GM18907 (cell line): ENCODE measurements around the gene KCNT2.
"Not testable (repeated sequence)": the region's sequence is repeated elsewhere in the genome, so short reads cannot be mapped to it uniquely, and the experiment has no call there.

Experiments used
- ATAC-seq: cut with Tn5 transposase; IDR thresholded peaks from one replicate; pipeline ENCODE4 v1.9.1; 2021; ENCODE audit warnings: mild to moderate bottlenecking, moderate library complexity; ENCODE audit not compliant: unreplicated experiment

The KCNT2 gene

DNA sequence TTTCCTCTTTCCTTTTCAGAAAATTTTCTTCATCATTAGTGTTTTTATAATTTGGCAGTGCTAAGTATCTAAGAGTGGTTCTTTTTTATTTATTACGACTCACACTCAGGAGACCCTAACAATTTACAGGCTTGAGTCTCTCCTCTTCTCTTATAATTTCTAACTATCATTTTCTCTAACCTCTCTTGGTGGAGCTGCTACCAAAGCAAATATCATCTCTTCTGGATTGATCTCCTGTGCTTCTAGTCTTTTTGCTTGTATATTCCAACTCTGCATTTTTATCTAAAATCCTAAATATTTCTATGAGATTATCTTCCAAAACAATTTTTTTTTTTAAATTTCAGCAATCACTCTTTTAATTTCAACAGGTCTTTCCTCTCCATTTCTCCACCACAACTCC lies 250.3 kb downstream of the KCNT2 start:
- no peak for ATAC-seq

DNA sequence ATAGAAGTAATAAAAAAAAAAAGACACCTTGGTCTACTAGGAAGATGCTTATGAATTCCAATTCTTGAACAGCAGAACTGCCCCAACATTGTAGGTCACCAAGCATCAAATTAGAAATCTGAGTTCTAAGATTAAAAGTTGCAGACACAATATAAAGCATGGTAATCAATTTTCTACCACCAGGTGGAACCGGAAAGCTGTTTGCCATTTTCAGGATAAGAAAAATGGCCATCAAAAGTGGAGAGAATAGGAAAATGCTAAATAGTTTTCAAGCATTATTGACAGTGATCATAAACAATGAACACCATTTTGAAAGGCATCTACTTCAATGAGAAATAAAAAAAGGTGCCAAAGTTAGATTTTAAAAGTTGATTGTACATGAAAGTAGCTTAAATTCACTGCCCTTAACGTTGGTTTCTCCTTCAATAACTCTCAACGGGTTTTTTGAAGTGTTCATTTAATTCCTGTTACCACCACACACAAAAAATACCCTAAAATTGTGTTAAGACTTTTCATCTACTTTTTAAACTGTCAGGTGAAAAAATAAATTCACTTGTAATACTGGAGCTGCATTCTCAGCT lies 252.9 kb downstream of the KCNT2 start:
- ATAC-seq, result peak; percentile 51

DNA sequence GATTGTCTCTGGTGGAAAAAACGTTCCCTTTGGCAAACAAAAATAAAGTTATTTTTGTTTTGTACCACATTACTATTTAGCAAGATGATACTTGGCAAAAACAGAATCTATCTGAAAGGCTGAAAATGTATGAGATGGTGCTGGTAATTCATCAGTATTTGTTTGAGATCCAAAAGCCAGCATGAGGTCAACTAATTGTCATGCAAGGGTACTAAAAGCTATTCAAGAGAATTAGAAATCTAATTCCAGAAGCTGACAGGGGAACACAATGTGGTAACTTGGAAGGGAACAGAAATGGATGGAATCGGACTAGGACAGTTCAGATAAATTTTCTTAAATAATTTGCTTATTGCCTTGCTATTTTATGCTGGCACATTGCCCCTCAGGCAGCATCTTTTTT lies 263.8 kb downstream of the KCNT2 start:
- ATAC-seq, result no peak

DNA sequence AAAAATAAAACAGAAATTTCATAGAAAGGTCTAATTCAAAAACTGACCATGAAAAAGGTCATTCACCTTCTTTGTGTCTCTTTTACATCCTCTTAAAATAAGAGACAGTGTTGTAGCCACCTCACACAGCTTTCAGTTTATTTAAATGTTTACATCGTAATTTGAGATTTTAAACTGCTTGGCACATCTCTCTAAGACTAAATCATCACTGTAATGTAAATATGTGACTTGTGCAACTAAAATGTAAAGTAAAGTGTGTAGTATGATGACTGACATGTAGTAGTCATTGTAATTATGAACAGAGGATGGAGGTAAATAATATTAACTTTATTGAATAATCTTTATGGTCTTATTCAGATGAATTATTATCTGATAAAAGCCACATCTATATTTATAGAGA lies 283.9 kb downstream of the KCNT2 start:
- ATAC-seq, result no peak

DNA sequence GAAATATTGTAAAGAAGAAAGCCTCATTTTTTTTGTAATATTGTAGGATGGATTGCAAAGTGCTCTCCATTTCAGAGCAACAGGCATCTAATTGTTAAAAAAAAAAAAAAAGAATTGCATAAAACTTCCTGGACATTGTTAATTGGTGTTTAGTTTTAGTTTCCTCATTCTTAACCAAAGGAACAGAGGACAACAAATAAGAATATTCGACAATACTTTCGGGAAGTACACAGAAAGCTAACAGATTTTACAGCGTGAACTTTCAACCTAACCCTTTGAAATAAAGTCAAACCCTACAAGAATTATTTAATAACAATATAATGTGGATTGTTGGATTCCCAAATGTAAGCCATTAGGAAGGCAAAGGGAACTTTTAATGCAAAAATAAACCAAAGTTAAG lies 284.4 kb downstream of the KCNT2 start:
- ATAC-seq, result no peak

DNA sequence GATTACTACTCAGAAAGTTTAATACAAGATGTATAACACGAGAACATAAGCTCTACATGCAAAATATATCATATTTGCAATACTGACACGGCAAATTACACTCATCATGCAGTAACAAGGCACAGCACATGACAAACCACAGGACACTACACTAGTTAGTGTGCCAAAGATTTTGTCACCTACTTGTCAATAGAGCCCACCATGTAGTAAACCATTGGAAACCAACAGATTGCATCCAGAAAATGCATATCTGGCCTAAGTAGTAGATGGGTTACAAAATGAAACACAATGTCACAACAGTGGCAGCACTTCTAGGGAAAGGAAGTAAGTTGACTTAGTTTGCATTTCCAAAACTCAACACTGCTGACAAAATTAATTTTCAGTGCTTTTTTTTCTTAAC lies 288.9 kb downstream of the KCNT2 start:
- no peak for ATAC-seq

DNA sequence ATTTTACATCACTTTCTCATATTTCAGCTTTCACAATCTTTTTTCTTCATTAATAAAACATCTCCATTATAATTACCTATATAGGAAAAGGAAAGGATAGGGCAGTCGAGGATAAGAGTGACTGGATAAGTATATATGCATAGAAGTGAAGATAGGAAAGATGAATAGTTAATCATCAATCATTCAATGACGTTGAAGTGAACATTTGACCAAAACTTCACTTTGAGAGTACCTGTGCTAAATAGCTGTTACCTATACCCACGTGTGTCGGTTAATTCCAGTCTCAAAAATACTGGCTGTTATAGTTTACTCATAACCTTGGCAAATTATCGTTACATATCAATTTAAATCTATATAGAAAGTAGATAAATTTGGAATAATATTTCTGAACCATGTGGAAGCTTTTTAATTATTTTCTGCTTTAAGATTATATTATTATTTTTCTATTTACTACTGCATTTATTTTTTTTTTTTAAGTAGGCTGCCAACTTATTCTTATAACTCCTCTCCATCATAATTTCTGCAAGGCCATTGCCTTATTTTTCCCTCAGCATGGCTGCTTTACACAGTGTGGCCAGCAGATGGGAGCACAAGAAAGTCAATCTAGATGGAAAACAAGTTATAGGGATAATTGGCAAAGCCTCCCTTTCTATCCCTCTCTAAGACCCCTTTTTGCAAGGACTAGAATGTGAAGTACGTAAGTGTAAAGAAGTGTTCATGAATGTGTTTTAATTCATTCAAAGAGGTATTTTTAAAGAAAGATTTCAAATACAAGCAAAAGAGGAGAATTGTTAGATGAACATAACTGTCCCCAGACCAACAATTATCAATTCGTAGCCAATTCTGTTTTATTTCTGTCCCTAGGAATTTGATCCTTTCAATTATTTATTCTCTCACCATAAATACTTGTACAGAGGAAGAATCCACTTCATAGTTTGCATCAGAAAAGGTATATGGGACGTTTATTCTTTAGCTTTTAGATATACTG lies 290.4 kb downstream of the KCNT2 start:
- ATAC-seq, result peak; percentile 60

DNA sequence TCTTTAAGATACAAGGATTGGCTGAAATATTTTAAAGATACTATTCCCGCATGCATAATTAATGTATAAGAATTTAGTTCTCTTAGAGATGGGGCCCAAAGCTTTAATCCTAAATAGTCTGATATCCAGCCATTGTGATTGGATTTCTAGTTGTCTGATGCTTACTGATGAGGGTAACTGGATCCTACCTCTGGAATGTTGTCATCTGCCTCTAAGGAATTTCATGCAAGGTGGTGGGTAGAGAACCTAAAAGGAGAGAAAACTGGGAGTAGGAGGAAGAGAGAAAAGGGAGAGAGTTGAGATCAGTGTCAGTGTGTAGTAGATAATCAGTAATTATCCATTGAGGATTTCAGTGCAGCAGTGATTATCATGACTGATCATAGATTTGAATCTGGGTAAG lies 295.5 kb downstream of the KCNT2 start:
- no peak for ATAC-seq

DNA sequence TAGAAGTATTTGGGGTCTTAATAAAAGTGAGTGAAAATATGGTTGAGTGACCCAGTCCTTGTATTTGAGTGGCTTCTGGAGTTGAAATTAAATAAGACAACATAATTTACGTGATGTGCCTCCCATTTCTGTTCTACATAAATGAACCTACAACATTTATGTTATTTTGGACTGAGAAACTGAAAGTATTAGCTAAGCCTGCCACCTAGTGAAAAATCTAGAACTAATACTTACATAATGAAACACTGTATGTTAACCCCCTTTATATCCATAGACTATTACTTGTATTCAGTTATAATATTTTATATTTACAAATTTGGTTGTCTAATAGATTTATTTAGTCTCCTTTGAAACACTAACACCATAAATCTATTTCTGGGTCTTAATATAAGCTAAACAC lies 298.9 kb downstream of the KCNT2 start:
- peak; percentile 57 for ATAC-seq

DNA sequence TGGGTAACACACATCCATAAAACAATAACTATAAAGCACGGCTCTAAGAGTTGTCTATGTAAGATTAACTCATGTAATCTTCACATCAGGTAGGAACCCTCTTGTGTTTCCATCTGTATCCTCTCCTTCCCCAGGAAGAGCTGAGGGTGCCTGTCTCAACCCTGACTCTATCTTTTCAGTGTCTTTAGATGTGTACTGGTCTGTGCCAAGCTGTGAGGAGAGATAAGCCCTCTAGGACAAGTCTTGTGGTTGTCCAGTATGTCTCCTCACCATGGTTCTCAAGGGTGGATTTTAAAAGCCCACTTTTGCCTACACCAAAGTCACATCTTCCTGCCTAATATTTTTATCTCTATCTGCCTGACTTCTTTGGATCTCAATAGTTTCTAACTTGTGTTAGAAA lies 300.1 kb downstream of the KCNT2 start:
- ATAC-seq, result no peak

DNA sequence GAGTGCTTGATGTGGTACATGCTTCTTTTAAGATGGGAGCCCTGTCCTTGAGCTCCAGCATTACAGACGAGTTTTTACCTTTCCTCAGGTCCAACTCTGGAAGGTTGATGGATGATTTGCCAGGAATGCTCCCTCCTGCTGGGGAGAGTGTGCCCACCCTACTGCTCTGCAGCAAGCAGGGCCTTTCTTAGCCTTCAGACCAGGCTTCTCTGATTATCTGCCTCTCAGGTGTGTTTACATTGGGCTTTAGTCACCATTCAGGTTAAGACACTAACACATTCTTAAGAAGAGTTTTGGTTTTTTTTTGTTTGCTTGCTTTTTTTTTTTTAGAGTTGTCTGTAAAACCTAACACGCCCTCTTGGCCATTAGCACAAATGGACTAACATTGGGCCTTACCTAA lies 301.8 kb downstream of the KCNT2 start:
- ATAC-seq, result no peak

DNA sequence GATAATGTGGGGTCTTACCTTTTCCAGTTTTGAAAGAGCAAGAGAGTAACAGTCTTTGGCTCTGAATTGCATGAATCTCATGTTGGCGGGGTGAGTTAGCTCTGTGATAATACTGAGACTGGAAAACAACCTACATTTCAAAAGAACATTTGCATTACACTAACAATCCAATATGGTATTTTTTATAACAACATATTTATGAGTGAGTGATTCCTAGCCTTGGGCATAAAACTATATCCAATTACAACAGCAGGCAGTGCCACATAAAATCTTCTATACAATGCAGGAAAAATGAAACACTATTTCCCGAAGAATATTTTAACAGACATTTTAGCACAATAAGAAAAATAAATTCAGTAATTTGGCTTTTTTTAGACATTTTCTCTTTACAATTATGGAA lies 303.0 kb downstream of the KCNT2 start:
- no peak for ATAC-seq

DNA sequence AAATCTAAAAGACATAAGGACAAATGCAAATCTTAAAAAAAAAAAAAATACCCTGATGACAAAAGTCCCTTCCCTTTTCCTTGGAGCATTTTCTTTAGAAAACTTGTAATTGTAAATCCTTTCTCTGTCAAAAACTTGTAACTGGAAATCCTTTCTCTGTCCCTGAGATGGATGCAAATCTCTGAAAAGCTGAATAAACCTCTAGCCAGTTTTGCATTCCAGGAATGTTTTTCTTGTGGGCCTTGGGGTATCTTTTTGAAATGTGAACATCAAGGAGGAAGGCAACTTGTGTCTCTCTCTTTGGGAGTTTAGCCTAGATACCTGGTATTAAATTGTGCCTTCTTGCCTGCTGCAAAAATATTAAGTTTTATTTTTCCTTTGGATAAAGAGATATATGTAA lies 305.3 kb downstream of the KCNT2 start:
- ATAC-seq, result no peak

DNA sequence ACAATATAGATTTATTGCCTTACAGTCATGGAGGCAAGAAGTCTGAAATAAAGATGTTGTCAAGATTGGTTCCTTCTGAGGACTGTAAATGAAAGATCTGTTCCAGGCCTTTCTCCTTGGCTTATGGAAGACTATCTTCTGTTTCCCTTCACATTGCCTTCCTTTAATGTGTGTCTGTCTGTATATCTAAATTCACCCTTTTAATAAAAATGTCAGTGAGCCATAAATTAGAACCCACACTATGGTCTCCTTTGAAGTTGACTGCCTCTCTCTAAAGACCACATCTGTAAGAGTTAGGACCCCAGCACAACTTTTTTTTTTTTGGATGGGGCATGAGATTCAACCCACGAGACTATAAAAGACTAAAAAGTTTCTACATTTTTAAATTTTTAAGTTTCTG lies 305.8 kb downstream of the KCNT2 start:
- no peak for ATAC-seq

DNA sequence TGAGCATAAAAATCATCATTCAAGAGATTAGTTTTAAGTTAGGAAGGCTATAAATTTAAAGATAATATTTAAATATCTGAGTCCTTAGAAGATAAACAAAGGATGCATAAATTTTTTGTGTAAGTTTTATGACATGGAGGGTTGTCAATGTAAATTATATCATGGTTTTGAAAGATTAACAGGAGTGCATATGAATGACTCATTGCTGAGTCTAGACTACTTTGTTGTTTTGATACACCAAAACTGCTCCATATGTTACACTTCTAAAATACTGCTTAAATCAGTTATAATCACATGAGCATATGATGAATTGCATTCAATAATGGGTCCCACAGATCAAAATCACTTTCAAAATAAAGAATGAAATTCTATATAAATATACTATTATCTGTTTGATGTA lies 312.5 kb downstream of the KCNT2 start:
- ATAC-seq, result no peak

DNA sequence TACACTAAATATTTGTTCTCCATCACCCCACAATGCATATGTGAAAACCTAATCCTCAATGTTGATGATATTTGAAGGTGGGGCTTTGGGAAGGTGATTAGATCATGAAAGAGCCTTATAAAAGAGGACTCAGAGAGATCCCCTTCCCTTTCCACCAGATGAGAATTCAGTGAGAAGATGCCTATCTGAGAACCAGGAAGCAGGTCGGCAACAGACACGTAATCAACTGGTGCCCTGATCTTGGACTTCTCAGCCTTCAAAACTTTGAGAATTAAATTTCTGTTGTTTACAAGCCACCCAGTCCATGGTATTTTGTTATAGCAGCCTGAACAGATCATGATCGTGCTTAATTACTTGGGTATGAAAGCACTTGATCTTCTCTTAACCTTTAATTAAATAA lies 329.4 kb downstream of the KCNT2 start:
- ATAC-seq, result no peak

DNA sequence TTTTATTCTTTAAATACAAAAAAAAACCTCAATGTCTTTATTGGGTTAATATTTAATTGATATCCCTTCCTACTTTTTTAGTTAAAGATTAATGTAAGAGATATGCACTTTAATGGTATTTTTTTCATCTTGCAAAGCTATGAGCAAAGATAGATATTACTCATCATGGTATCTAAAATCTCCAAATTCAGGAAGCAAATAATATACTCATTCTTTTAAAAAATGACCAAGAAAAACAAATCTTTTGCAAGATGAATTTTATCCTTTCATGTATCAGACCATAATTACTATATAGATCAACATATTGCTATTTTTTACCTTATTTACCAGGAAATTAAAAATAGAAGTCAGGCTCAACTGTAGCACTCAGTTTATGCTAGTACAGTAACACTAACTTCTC lies 330.4 kb downstream of the KCNT2 start:
- ATAC-seq, result no peak

DNA sequence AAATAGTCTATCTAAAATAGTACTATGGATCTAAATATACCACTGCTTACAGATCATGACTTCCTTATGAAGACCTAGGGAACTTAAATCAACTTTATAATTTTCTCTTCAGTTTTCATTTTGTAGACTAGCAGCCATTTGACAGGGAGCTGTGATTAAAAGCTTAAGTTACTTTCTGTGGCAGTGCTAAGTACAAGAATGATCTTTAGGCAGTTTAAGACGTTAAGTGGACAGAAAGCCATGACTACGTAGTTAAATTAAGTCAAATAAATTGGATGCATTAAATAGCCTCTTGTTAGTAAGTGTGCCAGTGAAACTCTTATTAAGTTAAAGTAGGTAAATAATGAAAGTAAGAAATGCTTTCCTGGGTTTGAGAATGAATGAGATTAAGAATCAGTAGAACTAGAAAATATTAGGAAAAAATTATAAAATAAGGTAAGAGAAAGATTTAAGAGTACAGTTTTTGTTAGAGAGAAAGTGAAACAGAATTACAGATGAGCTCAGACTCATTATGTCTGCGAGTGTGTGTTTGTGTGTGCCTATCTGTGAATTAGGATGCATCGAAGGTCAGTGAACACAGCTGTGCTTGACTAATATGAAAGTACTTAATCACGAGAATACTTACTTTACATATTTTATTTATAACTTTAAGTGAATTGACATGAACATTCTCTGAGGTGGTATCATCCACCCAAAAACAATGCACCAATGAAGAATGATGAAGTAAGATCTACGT lies 336.9 kb downstream of the KCNT2 start:
- ATAC-seq, result peak; percentile 45

DNA sequence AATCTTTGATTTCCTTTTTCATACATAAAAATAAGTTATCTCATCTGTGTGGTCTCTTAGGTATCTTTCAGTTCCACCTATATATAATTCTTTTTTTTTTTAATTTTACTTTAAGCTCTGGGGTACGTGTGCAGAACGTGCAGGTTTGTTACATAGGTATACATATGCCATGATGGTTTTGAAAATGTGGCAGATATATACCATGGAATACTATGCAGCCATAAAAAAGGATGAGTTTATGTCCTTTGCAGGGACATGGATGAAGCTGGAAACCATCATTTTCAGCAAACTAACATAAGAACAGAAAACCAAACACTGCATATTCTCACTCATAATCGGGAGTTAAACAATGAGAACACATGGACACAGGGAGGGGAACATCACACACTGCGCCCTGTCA lies 345.2 kb downstream of the KCNT2 start:
- ATAC-seq, result not testable (repeated sequence)

DNA sequence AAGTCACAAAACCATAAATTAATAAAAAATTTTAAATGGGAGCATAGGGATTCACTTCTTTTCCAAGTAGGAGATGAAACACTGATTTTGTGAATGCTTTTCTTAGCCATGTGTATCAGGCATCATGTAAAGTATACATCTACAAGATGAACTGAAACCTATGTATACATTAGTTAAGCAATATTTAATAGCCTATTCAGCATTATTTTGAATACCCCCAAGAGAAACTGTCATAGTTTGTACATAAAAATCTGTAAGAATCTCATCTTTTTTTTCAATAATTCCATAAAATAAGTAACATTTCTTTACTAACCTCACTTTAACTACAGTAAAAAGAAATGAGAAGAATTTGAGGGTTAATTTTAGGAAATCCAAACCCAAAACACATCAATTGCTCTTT lies 348.0 kb downstream of the KCNT2 start:
- ATAC-seq, result no peak

DNA sequence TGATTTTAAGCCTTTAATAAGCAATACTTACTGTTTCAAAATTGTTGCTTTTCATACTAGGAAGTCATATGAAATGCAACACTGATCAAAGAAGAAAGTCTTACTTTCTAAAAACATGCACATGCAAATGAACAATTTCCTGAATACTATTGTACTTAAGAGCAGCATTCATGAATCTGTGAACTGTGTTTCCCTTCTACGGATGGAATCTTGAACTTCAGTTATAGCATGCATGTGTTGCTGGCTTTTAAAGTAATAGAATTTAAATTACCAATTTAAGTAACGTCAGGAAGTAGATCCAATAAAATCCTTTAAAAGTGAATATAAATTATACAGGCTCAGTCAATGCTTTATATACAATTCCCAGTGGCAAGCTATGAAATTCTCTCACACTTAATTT lies 348.9 kb downstream of the KCNT2 start:
- no peak for ATAC-seq

DNA sequence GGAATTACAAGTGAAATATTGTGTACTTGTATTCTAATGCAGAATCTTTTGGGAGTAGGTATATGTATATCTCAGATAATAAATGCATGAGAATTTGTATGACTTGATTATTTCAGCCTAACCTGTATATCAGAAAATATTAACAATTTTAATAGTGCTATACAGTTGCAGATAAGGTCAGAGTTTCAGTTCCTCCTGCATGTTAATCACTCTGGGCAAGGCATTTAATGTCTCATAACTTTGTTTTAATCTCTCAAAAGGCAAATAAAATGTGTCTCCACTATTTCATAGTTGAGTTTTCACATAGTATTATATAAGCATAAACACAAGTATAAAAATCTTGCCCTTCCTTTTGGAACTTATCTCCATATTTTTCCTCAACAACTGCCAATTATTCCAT lies 352.5 kb downstream of the KCNT2 start:
- ATAC-seq, result no peak
